HepG2 (cell line): ENCODE measurements around the gene ACAP1. TPM values are rescaled to one million over a fixed set of nuclear protein-coding genes. Genes with fewer than 3 reads are reported as not detected.

Source experiments
- ATAC-seq: fragments of 200-7000 bp; cut with Tn5 transposase; 3 replicates; pipeline ENCODE4 v1.9.1; 2020; ENCODE audit warnings: mild to moderate bottlenecking, moderate library complexity
- BruUV-seq: library from RNA; stranded (reverse); fragments of 400-500 nt; replicated peaks from 2 replicates; lab custom pipeline; 2021; lab: Mats Ljungman, UMichigan
- CTCF ChIA-PET: fragments of 300-600 bp; formaldehyde crosslinking; extraction: SDS; loops from one replicate; lab custom pipeline; 2021; ENCODE audit warnings: low total read pairs, inconsistent platforms, low intra/inter-chr PET ratio; lab: Yijun Ruan, JAX
- POLR2A ChIA-PET: fragments of 350-600 bp; sonication (Branson Sonifier 250); formaldehyde crosslinking; loops from one replicate; lab custom pipeline; 2020; ENCODE audit warnings: antibody characterized with exemption, inconsistent platforms; lab: Yijun Ruan, JAX
- DNase-seq: peaks from one replicate; pipeline ENCODE4 v3.0.0-alpha.2; 2015; ENCODE audit warnings: low spot score
- FAIRE-seq: peaks from 3 replicates; lab custom pipeline; 2011; peaks lifted over from hg19 to GRCh38; lab: Jason Lieb, UNC
- H2AFZ ChIP-seq: one replicate; pipeline ENCODE4 v1.6.1; 2011; ENCODE audit warnings: low read length, inconsistent platforms
- H3K27ac ChIP-seq: fragments of 300-600 bp; 3 replicates; pipeline ENCODE4 v1.8.0; 2011; ENCODE audit warnings: mixed run types, mild to moderate bottlenecking, mixed read lengths, low read length, inconsistent platforms; ENCODE audit not compliant: insufficient read depth; ENCODE audit errors: extremely low read length
- H3K27me3 ChIP-seq, 2 experiments: fragments of 200-600 bp in 1 of 2; 2 replicates in 1 of 2; 3 replicates in 1 of 2; pipeline versions ENCODE4 v1.6.0 to v1.8.0; 2011; ENCODE audit warnings: low read length in 2 of 2, mild to moderate bottlenecking in 2 of 2, moderate library complexity in 2 of 2, inconsistent platforms in 1 of 2; ENCODE audit not compliant: insufficient read depth in 2 of 2, control insufficient read depth in 1 of 2
- H3K36me3 ChIP-seq, 2 experiments: fragments of 200-600 bp in 1 of 2; replicated peaks in 1 of 2; 2 replicates in 1 of 2; 3 replicates in 1 of 2; pipeline versions ENCODE4 v1.5.1 to v1.8.0; 2011; ENCODE audit warnings: low read length in 2 of 2, inconsistent platforms in 1 of 2; ENCODE audit not compliant: insufficient read depth in 2 of 2, control insufficient read depth in 1 of 2
- H3K4me1 ChIP-seq: 2 replicates; pipeline ENCODE4 v1.5.1; 2012; ENCODE audit warnings: low read length, inconsistent platforms; ENCODE audit not compliant: insufficient read depth
- H3K4me2 ChIP-seq: 2 replicates; pipeline ENCODE4 v1.6.0; 2011; ENCODE audit warnings: low read depth, low read length, inconsistent platforms
- H3K4me3 ChIP-seq, 3 experiments: fragments of 200-600 bp in 1 of 3; sonication (generic), shearing (Covaris generic) in 1 of 3; replicated peaks in 1 of 3; 2 replicates each; pipeline ENCODE4 v1.5.1; 2011 to 2016; ENCODE audit warnings: low read length in 3 of 3, inconsistent platforms in 2 of 3, low read depth in 2 of 3, mild to moderate bottlenecking in 2 of 3, control low read depth in 1 of 3, mixed read lengths in 1 of 3; ENCODE audit not compliant: insufficient read depth in 1 of 3
- H3K79me2 ChIP-seq: one replicate; pipeline ENCODE4 v1.6.1; 2011; ENCODE audit warnings: low read length, inconsistent platforms; ENCODE audit not compliant: insufficient read depth
- H3K9ac ChIP-seq: 2 replicates; pipeline ENCODE4 v1.6.0; 2011; ENCODE audit warnings: mild to moderate bottlenecking, low read depth, low read length, inconsistent platforms; ENCODE audit not compliant: insufficient read depth
- H3K9me3 ChIP-seq: 2 replicates; pipeline ENCODE4 v1.5.1; 2012; ENCODE audit warnings: mild to moderate bottlenecking, low read length
- H4K20me1 ChIP-seq: 2 replicates; pipeline ENCODE4 v1.6.0; 2011; ENCODE audit warnings: inconsistent platforms, mild to moderate bottlenecking, low read length, moderate library complexity; ENCODE audit not compliant: insufficient read depth
- ARID3A ChIP-seq: IDR thresholded peaks from 2 replicates; pipeline ENCODE4 v1.6.1; 2012; ENCODE audit warnings: low read depth, low read length, improper control_type of control experiment
- KIAA2018 ChIP-seq: sonication (generic); formaldehyde crosslinking; IDR thresholded peaks from 2 replicates; pipeline ENCODE4 v1.5.0; 2020; ENCODE audit warnings: mild to moderate bottlenecking, missing genetic modification reagents, borderline replicate concordance
- MED13 ChIP-seq: sonication (generic); formaldehyde crosslinking; IDR thresholded peaks from 2 replicates; pipeline ENCODE4 v1.5.0; 2020; ENCODE audit warnings: missing genetic modification reagents
- MIXL1 ChIP-seq: IDR thresholded peaks from 2 replicates; pipeline ENCODE4 v1.6.1; 2016
- NFIC ChIP-seq: IDR thresholded peaks from 2 replicates; pipeline ENCODE4 v1.6.1; 2012; ENCODE audit warnings: mild to moderate bottlenecking, low read length, inconsistent platforms
- SMAD1 ChIP-seq: sonication (generic); formaldehyde crosslinking; IDR thresholded peaks from 2 replicates; pipeline ENCODE4 v1.4.0; 2020; ENCODE audit warnings: missing genetic modification reagents, low read depth, mild to moderate bottlenecking, borderline replicate concordance
- ZNF557 ChIP-seq: sonication (generic); formaldehyde crosslinking; IDR thresholded peaks from 2 replicates; pipeline ENCODE4 v1.4.0; 2020; ENCODE audit warnings: missing genetic modification reagents
- ZNF674 ChIP-seq: sonication (generic); formaldehyde crosslinking; IDR thresholded peaks from 2 replicates; pipeline ENCODE4 v1.5.0; 2020; ENCODE audit warnings: low read depth, mild to moderate bottlenecking, missing genetic modification reagents
- WGBS: methylation state at CpG from one replicate; pipeline ENCODE4 v1.1.6; 2017; ENCODE audit warnings: low lambda C conversion rate; 5-methylcytosine and 5-hydroxymethylcytosine counted together
- in situ Hi-C: cut with HindIII; loops from 2 replicates; pipeline ENCODE4 v1.10.0; 2017; ENCODE audit warnings: low pct_unique_long_range_greater_than_20kb; ENCODE audit not compliant: extremely low pct_ligation_motif_present
- intact Hi-C: fragments of 100-400 bp; cut with micrococcal nuclease; formaldehyde crosslinking; loops from one replicate; pipeline ENCODE4 v1.10.0; 2022; ENCODE audit not compliant: unreplicated experiment
- polyA plus RNA-seq, 8 experiments: library from polyadenylated mRNA; depleted of rRNA in 3 of 8; stranded (reverse) in 7 of 8; unstranded in 1 of 8; fragments of >200 nt; fragmentation: Illumina TruSeq in 4 of 8; extraction: Trizol in 4 of 8; gene quantifications; 2 replicates each; pipeline versions ENCODE4 v1.2.1 to v1.2.3, GENCODE V29; 2011 to 2016; ENCODE audit warnings: low read depth in 4 of 8, missing spikeins in 1 of 8, mixed read lengths in 1 of 8; ENCODE audit not compliant: insufficient read depth in 1 of 8
- total RNA-seq, 5 experiments: library from RNA; depleted of rRNA; stranded (reverse); fragments of >200 nt; fragmentation: Illumina TruSeq; extraction: Trizol; gene quantifications; 2 replicates each; pipeline ENCODE4 v1.2.3, GENCODE V29; 2016; ENCODE audit warnings: low read depth in 1 of 5

ACAP1 gene
- total and polyA plus RNA-seq, 2 of the 13 experiments (the other 11 are each of a cell fraction or from before 2014, with no cell fraction given): 1.3 to 2.5 TPM

GRCh38 chr17:7323731-7324437 lies 12.4 kb upstream of the ACAP1 start (continued):
- TF ChIP-seq ARID3A: no peak

- Histone ChIP-seq H4K20me1 (no peaks in the 10 kb centered on the region), H3K27me3 (no peaks in the 10 kb centered on the region; a peak in 1 of 5 replicates), H3K4me3 (no peak overlapping the region), H3K4me1 (peaks cover 16% of the 10 kb centered on the region), H3K36me3 (peaks cover 24 to 58% of the 10 kb centered on the region in 2 experiments), H3K79me2 (peaks cover 12% of the 10 kb centered on the region), H3K27ac (no peak overlapping the region), H3K9me3 (no peaks in the 10 kb centered on the region), H3K4me2 (no peak overlapping the region), H3K9ac (no peak overlapping the region), H2AFZ (no peak overlapping the region)
- 75% methylated on average over 3 of the region's 3 CpGs for WGBS
- no peak for DNase-seq
- BruUV-seq: no TSS peak
- CTCF ChIA-PET: interaction anchor here (3.8 kb wide), 1 partner anchor 22 kb away, joined by 41 read pairs; no protein-coding TSS in a partner anchor
- TF ChIP-seq SMAD1 (CRISPR knock-in tag) (0 out of 2 replicates have a peak, but pooled peaks have one; percentile 13), ZNF557 (CRISPR knock-in tag) (no peak), ZNF674 (CRISPR knock-in tag) (no peak), MIXL1 (CRISPR knock-in tag) (no peak), NFIC (no peak), KIAA2018 (CRISPR knock-in tag) (no peak), MED13 (CRISPR knock-in tag) (no peak)
- in situ Hi-C loops: no loop called here
- POLR2A ChIA-PET: no interaction called here
- ATAC-seq: no peak
- no peak for FAIRE-seq
- intact Hi-C loops: loop anchor here (1.0 kb wide), 1 partner anchor 21 kb away; no protein-coding TSS in a partner anchor
Observed at GRCh38 chr17:7324438-7324779, 11.9 kb upstream of the ACAP1 start.
